NT2/D1 (cell line): ENCODE measurements around the gene CACNA1C.

ENCODE experiments used
- DNase-seq: peaks from one replicate; pipeline ENCODE4 v3.0.0-alpha.2; 2011; ENCODE audit warnings: low read depth, low spot score
- H3K27me3 ChIP-seq: 2 replicates; pipeline ENCODE4 v1.6.0; 2011; ENCODE audit warnings: mild to moderate bottlenecking; ENCODE audit not compliant: insufficient read length, insufficient read depth
- H3K36me3 ChIP-seq: 2 replicates; pipeline ENCODE4 v1.6.1; 2011; ENCODE audit warnings: mild to moderate bottlenecking, low read length, mixed read lengths; ENCODE audit not compliant: insufficient read depth, insufficient read length
- H3K4me1 ChIP-seq: 2 replicates; pipeline ENCODE4 v1.5.1; 2011; ENCODE audit not compliant: insufficient read depth, insufficient read length
- H3K4me3 ChIP-seq: 2 replicates; pipeline ENCODE4 v1.5.1; 2011; ENCODE audit warnings: low read depth; ENCODE audit not compliant: insufficient read length
- H3K9ac ChIP-seq: 2 replicates; pipeline ENCODE4 v1.6.0; 2011; ENCODE audit warnings: low read depth; ENCODE audit not compliant: insufficient read length
- H3K9me3 ChIP-seq: 2 replicates; pipeline ENCODE4 v1.5.1; 2011; ENCODE audit warnings: mild to moderate bottlenecking, low read length; ENCODE audit not compliant: insufficient read depth
- SUZ12 ChIP-seq: IDR thresholded peaks from 2 replicates; pipeline ENCODE4 v1.6.1; 2011; ENCODE audit not compliant: insufficient read length, insufficient read depth; ENCODE audit errors: extremely low read depth
- YY1 ChIP-seq: IDR thresholded peaks from 2 replicates; pipeline ENCODE4 v1.6.1; 2011; ENCODE audit not compliant: insufficient read length, insufficient read depth
- ZNF274 ChIP-seq: IDR thresholded peaks from 2 replicates; pipeline ENCODE4 v1.6.1; 2011; ENCODE audit warnings: mild to moderate bottlenecking, low read depth, low read length

CACNA1C gene

GRCh38 chr12:2503762-2504161, 451.0 kb downstream of the CACNA1C start:
- H3K4me1 ChIP-seq = peaks cover 11% of the 10 kb centered on the region
- TF ChIP-seq SUZ12 (no peak), YY1 (no peak), ZNF274 (no peak)
- no peaks in the 10 kb centered on the region for H3K36me3 ChIP-seq
- no peak overlapping the region for H3K4me3 ChIP-seq
- H3K9ac ChIP-seq = no peak overlapping the region
- no peak for DNase-seq
- no peaks in the 10 kb centered on the region for H3K9me3 ChIP-seq
- no peaks in the 10 kb centered on the region for H3K27me3 ChIP-seq

GRCh38 chr12:2504577-2504976, 451.8 kb downstream of the CACNA1C start:
- no peaks in the 10 kb centered on the region for H3K9me3 ChIP-seq
- no peak overlapping the region for H3K9ac ChIP-seq
- peaks cover 11% of the 10 kb centered on the region for H3K4me1 ChIP-seq
- no peak for DNase-seq
- no peaks in the 10 kb centered on the region for H3K36me3 ChIP-seq
- TF ChIP-seq SUZ12 = no peak
- TF ChIP-seq ZNF274 = no peak
- no peak for TF ChIP-seq YY1
- no peaks in the 10 kb centered on the region for H3K27me3 ChIP-seq
- H3K4me3 ChIP-seq = no peak overlapping the region

GRCh38 chr12:2507814-2508213, 455.0 kb downstream of the CACNA1C start:
- Histone ChIP-seq H3K27me3 (peaks cover 4% of the 10 kb centered on the region), H3K4me3 (no peak overlapping the region), H3K9me3 (no peaks in the 10 kb centered on the region), H3K4me1 (peaks cover 11% of the 10 kb centered on the region), H3K9ac (no peak overlapping the region), H3K36me3 (no peaks in the 10 kb centered on the region)
- TF ChIP-seq SUZ12 (no peak), YY1 (no peak), ZNF274 (no peak)
- peak; percentile 42 for DNase-seq

GRCh38 chr12:2509137-2509536, 456.4 kb downstream of the CACNA1C start:
- no peaks in the 10 kb centered on the region for H3K36me3 ChIP-seq
- H3K27me3 ChIP-seq = peaks cover 4% of the 10 kb centered on the region
- no peak overlapping the region for H3K9ac ChIP-seq
- DNase-seq = no peak
- TF ChIP-seq ZNF274 = no peak
- no peaks in the 10 kb centered on the region for H3K9me3 ChIP-seq
- no peak overlapping the region for H3K4me3 ChIP-seq
- H3K4me1 ChIP-seq = peaks cover 11% of the 10 kb centered on the region

GRCh38 chr12:2510045-2510444, 457.3 kb downstream of the CACNA1C start:
- Histone ChIP-seq H3K36me3 (no peaks in the 10 kb centered on the region), H3K9me3 (no peaks in the 10 kb centered on the region), H3K27me3 (peaks cover 4% of the 10 kb centered on the region), H3K4me1 (peaks cover 11% of the 10 kb centered on the region), H3K4me3 (no peak overlapping the region), H3K9ac (no peak overlapping the region)
- TF ChIP-seq ZNF274 = no peak
- no peak for TF ChIP-seq SUZ12
- no peak for TF ChIP-seq YY1
- DNase-seq = no peak

- DNase-seq = no peak
- Histone ChIP-seq H3K4me3 (no peak overlapping the region), H3K9me3 (no peaks in the 10 kb centered on the region), H3K9ac (no peak overlapping the region), H3K4me1 (no peaks in the 10 kb centered on the region), H3K27me3 (peaks cover 6% of the 10 kb centered on the region), H3K36me3 (no peaks in the 10 kb centered on the region)
- no peak for TF ChIP-seq ZNF274
- TF ChIP-seq YY1 = no peak
- TF ChIP-seq SUZ12 = no peak
Measured at GRCh38 chr12:2513141-2514037, 460.6 kb downstream of the CACNA1C start.

GRCh38 chr12:2514038-2514340, 461.2 kb downstream of the CACNA1C start:
- H3K4me3 ChIP-seq = no peak overlapping the region
- TF ChIP-seq SUZ12 (no peak), ZNF274 (no peak), YY1 (no peak)
- H3K4me1 ChIP-seq = no peaks in the 10 kb centered on the region
- no peaks in the 10 kb centered on the region for H3K36me3 ChIP-seq
- no peak for DNase-seq
- peaks cover 6% of the 10 kb centered on the region for H3K27me3 ChIP-seq
- H3K9ac ChIP-seq = no peak overlapping the region
- no peaks in the 10 kb centered on the region for H3K9me3 ChIP-seq
